NCI-H226 (cell line): Measurements from ENCODE around the gene DGCR8.
A peak's percentile ranks its signal among the peaks of the same experiment; 100 is the strongest.

Source experiments
- DNase-seq: peaks from one replicate; pipeline ENCODE4 v3.0.0-alpha.2; 2015

Gene DGCR8

DNA sequence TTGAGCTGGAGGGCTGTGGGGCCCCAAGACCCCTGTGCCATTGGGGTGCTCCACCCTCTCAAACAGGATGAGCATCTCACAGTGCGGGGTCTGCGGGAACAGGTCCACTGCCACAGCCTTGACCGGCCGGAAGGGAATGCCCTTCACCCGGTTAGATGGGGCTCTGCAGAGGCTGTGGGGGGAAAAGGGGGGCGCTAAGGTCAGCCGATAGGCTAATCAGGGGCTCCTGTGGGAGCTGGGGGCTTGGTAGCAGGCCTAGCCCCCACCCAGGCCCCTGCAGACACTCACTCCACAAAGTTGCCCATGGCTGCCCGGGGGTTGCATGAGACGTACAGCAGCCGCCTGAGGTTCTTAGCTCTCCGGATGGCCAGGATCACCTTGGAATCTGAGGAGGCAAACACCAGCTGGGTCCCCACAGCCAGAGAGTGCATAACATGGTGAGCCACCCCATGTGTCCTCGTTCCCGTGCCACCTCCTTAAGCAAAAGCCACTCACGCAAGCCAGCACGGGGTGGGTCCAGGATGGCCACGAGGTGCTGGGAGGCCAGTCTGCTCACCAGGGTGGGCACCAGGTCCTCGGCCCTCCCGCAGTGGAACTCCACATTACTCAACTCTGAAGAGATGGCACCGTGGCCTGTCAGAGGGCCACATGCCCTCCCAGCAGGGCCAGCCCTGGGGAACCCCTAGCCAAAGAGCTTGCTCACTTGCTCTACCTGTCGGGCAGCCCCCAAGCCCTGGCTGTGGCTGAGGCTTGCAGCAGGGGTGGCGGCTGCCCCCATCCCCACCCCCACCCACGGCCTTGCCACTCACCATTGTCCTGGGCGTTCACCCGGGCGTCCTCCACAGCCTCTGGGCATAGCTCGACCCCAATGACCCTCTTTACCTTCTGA lies 32.8 kb downstream of the DGCR8 start:
- DNase-seq: no peak

DNA sequence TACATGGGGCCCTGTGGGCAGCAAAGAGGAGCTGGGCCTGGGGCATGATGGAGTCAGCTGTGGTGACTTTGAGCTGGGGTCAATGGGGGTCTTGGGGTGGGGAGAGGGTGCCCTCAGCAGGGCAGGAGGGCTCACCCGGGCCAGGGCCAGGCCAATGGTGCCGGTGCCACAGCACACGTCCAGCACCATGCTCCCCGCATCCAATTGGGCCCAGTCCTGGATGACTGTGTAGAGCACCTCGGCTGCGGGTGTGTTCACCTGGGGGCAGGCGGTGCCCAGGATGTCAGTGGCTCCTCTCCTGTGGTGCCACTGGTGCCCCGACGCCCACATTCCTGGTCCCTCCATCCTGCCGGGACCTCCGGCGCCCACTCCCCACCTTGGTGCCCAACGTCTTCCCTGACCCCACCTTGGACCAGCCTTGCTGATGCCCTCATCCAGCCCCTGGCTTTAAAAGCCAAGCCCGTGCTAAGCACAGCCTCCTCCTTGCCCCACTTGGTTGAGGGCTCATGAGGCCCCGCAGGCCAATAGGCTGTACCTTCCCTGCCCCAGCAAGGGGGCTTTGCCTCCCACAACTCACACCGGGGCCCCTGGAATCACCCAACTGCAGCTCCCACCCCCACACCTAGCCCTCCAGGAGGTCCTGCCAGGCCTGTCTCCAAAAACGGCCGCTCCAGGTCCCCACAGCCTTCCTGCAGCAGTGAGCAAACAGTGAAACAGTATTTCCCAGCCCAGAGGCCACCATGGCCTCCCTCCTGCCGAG lies 33.7 kb downstream of the DGCR8 start:
- no peak for DNase-seq

DNA sequence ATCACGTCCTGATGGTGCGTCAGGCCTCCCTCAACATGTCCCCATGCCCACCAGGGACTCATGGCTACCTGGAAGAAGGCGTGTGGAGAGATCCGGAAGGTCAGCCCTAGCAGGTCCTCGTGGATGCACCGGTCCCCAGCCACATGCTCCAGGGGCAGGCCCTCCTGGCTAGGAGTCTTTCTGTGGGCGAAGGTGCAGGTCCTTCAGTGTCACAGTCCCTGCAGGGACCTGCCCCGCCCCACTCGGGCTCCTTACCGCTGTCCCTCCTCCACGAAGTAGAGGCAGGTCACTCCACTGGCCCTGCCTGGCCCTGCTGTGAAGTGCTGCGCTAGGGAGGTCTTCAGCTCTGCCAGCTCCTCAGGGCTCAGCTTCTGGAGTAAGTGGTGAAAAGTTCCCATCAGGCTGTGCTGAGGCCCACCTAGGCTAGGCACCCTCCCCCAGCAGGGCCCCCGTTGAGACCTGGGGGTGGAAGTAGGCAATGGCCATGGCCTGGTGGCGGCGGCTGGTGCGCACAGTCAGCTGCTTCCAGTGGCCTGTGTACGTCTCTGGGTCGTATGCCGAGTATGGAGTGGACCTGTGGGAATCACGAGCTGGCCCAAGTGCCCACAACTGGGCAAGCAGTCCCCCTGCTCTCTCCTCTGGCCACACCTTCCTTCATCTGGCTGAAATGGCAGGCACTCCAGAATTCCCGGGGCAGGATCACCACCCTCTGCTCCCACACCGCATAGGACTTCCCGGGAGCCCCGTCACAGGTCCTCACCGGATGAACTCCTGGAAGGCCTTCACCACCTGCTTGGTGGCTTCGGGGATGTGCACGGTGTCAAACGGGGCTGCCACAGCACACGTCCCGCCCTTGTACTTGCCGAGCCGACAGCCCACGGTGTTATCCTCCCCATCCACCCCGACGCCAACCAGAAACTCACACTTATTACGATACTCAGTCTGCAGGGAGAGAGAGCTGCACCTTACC lies 34.8 kb downstream of the DGCR8 start:
- DNase-seq: no peak

GRCh38 chr22:20115691-20116375 lies 35.8 kb downstream of the DGCR8 start, which contains the start of gene RANBP1:
Gene RANBP1 (plus strand): TSS chr22:20116104. CDS start chr22:20116185, 81 bp downstream.
- DNase-seq: no peak

GRCh38 chr22:20116376-20116950 lies 36.4 kb downstream of the DGCR8 start:
- DNase-seq: no peak

DNA sequence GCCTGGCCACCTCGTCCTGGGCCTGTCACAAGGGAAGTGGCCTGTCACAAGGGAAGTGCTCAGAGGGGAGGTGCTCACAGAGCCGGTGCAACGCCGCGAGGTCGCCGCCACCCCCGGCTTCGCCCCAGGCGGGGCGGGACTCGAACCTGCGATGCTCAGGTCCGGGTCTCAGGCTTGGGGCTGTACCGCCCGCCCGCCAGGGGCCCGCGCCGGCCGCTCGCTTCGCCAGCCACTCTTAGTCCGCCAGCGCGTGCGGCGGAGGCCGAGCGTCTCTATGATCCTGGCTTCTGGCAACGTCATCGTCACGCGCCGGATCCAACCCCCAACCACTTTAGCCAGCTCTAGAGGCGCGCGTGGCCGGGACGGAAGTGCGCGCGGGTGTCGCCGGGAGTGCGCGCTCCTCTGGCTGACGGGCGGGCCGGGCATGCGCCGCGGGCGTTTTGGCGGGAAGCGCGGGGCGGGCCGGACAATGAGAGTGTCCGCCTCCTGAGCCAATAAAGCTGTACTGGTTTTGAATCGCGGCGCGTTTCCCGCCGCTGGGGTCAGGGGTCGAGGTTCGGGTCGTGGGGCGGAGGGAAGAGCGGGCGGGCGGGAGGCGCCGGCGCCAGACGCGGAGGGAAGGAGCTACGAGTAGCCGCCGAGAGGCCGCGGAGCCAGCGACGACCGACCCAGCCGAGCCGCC lies 37.1 kb downstream of the DGCR8 start, which contains the start of gene TRMT2A:
TRMT2A (minus strand) TSS at position 276 of the 682 bp plus-strand sequence. CDS start 320 bp downstream, outside the sequence.
- DNase-seq: peak; percentile 88

GRCh38 chr22:20117633-20118299 lies 37.7 kb downstream of the DGCR8 start:
- no peak for DNase-seq

DNA sequence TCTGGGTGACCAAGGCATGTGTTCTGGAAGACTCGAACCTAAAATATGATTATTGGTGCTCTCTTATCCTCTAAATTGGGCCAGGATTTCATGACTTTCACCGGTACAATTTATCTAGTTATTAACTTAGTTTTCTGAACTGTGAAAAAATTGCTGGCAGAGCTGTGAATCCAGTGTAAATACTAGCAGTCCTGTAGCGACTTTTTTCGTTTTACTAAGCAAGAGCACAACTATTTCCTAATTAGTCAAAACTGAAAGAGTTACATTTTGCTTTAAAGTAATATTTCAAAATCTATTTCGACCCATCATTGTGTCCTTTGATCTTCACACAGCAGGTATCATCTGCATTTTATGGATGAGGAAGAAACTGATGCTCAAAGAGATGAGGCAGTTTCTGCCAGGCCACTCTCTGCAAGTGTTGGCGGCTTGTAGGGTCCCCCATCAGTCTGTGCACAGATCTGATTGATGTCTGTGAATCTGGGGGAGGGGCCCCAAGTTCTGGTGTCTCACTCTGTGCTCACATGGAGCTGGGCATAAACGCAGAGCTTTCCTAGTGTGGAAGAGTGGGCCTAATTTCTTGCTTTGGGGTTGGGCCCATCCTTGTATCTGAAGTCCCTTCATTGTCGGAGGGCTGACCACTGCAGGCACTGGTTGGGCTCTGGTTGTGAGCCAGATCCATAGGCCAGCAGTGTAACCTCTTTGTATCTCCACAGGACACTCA lies 38.4 kb downstream of the DGCR8 start:
- DNase-seq: no peak

- DNase-seq: no peak
Observed at GRCh38 chr22:20121856-20122415, 41.9 kb downstream of the DGCR8 start.

- DNase-seq: no peak
Observed at GRCh38 chr22:20123366-20124082, 43.5 kb downstream of the DGCR8 start.

DNA sequence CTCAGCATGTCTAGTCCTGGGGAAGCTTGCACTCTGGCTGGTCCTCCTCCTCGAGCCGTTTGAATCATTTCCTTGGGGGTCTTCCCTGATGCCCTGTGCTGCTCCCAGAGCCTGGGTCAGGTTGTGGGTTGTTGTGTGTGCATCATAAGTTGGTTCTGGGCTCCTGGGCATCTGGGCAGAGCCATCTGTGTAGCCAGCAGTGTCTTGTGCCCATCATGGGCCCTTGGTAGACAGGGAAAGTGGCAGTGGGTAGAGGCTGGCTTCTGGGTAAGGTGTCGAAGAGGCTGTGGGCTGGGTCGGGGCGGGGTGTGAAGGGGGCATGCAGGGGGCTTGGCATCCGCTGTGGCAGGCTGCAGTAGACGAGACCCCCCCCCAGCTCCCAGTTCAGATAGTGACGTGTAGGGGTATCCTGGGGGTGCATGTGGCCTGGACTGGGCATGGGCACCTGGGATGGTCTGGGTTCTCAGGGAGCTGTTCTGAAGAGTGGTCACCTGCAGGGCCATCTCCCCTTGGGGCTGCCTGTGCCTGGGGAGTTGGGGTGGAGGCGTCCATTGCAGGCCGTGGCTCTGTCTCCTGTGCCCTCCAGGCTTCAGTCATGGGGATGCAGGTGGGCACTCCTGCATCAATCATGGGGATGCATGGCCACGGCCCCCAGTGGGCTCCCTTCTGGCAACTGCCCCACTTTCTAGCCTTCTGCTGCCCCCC lies 44.2 kb downstream of the DGCR8 start:
- DNase-seq: no peak

DNA sequence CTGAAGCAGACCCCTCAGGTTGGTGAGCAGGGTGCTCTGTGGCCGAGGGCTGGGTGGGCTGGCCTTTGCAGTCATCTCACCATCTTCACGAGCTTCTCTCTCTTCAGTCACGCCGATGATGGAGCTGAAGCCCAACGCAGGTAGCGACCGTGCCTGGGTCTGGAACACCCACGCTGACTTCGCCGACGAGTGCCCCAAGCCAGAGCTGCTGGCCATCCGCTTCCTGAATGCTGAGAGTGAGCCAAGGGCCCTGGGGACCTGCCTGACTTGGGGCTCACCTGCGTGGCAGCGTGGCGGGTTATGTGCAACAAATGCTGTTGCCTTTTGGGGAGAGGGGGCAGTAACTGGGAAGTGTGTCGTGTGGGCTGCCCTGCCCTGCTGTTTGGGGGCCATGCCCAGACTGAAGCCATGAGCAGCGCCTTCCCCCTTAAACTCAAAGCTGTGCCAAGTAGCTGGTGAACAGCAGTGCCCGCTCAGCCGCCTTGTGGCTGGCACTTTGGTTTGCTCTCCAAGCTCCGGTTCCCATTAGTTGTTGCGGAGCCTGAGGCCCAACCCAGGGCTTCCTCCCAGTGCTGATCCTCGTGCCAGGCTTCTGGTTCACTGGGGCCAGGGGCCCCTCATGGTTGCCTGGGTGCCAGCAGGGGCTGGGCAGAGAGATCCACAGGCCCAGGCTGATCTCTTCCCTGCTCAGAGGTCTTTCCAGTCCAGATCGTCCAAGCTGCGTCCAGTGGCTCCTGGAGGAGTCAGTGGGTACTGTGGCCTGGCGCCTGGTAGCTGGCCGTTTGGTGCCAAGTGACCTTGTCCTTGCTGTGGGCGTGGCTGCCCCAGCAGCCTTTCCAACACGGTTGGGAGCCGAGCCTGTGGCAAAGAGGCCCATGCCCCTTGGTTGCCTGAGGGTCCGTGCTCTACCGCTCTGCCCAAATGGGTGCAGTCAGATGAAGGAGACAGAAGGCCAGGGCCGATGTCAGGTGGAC lies 45.4 kb downstream of the DGCR8 start:
- no peak for DNase-seq

DNA sequence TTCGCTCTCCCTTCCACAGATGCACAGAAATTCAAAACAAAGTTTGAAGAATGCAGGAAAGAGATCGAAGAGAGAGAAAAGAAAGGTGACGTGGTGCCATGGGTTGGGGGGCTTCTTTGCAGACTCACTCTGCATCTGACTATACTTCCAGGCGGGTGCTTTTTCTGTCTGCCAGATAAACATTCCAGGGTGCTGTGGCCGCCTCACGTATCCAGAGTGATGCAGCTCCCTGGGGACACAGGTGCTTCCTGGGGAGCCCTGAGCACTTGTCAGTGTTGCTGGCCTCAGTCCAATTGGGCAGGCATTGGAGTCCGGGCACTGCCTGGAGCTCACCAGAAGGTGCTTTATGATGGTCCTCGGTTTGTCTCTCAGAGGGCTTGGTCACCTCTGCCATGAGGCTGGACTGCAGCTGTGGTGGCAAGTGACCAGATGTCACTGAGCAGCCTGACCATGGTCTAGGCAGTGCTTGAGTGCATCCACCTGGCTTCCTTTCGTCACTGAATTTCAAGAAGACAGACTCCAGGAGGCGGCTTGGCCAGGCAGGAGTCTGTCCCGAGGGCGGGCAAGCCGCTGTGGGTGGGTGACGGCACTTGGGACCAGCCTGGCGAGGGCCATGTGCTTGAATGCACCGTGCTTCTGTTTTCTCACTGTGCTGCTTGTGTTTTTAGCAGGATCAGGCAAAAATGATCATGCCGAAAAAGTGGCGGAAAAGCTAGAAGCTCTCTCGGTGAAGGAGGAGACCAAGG lies 46.4 kb downstream of the DGCR8 start:
- DNase-seq: no peak

DNA sequence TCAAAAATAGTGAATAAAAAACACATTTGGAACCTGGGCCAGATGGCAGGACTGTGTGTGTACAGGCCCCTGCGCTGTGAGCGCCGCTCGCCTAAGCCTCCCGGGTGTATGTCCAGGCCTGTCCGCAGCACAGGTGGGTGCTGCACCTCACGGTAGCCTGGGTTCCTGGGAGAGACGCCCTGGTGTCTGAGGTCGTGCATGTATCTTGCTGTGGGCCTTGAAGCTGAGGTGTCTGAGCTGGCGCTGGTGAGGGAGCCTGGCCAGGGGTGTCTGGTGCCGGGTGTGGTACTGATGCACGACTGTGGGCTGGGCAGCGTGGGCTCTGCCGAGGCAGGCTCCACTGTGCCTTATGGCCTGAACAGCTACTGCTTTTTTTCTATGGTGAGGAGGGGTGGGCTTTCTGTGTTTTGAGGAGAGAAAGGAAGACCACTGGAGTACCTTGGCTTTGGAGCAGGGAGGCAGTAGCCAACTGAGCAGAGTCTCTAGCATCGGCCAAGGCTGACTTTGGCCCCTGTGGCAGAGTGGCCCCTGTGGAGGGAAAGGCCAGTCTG lies 47.4 kb downstream of the DGCR8 start:
- DNase-seq: no peak

GRCh38 chr22:20127869-20128618 lies 48.0 kb downstream of the DGCR8 start:
- DNase-seq: no peak
